ENCODE results near the gene TMEM163. TPM values are rescaled to one million over a fixed set of nuclear protein-coding genes. Genes with fewer than 3 reads are reported as not detected.

The TMEM163 gene
- total and polyA plus RNA-seq, 2 of the 13 experiments (the other 11 are each of a cell fraction or from before 2014, with no cell fraction given), result 0.05 TPM; not detected in 1

DNA sequence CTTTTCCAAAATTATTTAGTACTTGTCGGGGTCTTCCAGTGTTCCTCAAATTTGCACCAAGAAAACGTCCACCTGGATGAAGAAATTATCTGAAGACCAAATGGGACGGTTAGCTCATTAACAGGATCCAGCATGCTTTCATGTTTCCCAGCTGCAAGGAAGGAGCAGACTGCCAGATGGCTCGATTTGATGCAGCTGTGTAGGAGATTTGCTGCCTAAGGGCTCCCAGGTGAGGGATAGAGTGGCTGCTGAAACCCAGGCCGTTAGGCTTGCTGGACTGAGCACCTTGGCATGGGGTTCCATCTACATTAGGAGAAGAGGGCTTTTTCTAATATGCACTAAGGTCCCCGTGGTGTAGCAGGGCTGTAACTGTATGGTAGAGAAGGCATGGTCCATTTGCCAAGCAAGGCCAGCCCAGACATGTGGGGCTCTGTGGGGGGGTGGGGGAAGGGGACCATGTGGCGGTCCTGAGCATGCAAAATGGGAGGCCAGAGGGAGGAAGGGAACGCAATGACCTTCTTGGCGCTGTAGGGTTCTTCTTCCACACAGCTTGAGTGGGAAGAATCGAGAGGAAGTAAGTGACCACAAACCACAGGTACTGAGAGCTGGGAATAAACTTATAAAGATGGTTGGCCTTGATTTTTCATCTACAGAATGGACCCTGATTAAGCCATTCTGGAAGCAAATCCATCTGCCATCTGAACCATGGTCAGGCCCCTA lies 144.0 kb downstream of the TMEM163 start:
- no peaks in the 10 kb centered on the region for H4K20me1 ChIP-seq (ENCODE audit: insufficient read depth, low read length)
- no peak overlapping the region for H3K9ac ChIP-seq (ENCODE audit: insufficient read depth, low read depth, low read length)
- in situ Hi-C loops (cut with HindIII; ENCODE audit: extremely low pct_ligation_motif_present, low pct_unique_long_range_greater_than_20kb), result no loop called here
- H2AFZ ChIP-seq (ENCODE audit: low read length), result no peak overlapping the region
- no peaks in the 10 kb centered on the region for H3K79me2 ChIP-seq (ENCODE audit: insufficient read depth, low read length)
- H3K36me3 ChIP-seq (replicated peaks in 1 of 2; ENCODE audit: control insufficient read depth in 1 of 2, insufficient read depth in 2 of 2, low read length in 2 of 2), result no peaks in the 10 kb centered on the region
- no peaks in the 10 kb centered on the region for H3K9me3 ChIP-seq (ENCODE audit: low read length)
- no peak for DNase-seq (ENCODE audit: low spot score)
- ChIA-PET CTCF (ENCODE audit: low intra/inter-chr PET ratio, low total read pairs) (no interaction called here), POLR2A (no interaction called here)
- intact Hi-C loops (cut with micrococcal nuclease; ENCODE audit: unreplicated experiment), result no loop called here
- ATAC-seq, result no peak
- TF ChIP-seq ISL2 (CRISPR knock-in tag; IDR thresholded peaks at IDR 0.05) (no peak), AKNA (CRISPR knock-in tag; IDR thresholded peaks at IDR 0.05; ENCODE audit: borderline replicate concordance) (no peak), ZNF510 (CRISPR knock-in tag; IDR thresholded peaks at IDR 0.05; ENCODE audit: low read depth) (no peak), KDM5B (CRISPR knock-in tag; IDR thresholded peaks at IDR 0.05; ENCODE audit: borderline replicate concordance) (no peak), ZNF513 (CRISPR knock-in tag; conservative IDR thresholded peaks at IDR 0.05) (no peak), SP4 (CRISPR knock-in tag; IDR thresholded peaks at IDR 0.05) (no peak)
- TF ChIP-seq, protein P1, sequence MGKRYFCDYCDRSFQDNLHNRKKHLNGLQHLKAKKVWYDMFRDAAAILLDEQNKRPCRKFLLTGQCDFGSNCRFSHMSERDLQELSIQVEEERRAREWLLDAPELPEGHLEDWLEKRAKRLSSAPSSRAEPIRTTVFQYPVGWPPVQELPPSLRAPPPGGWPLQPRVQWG (CRISPR knock-in tag; IDR thresholded peaks at IDR 0.05; ENCODE audit: borderline replicate concordance, low read depth), result no peak
- TF ChIP-seq, protein P2, sequence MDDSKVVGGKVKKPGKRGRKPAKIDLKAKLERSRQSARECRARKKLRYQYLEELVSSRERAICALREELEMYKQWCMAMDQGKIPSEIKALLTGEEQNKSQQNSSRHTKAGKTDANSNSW (CRISPR knock-in tag; IDR thresholded peaks at IDR 0.05; ENCODE audit: borderline replicate concordance), result no peak
- no peak for FAIRE-seq
- no peak overlapping the region for H3K4me3 ChIP-seq (replicated peaks in 1 of 3; ENCODE audit: insufficient read depth in 1 of 3, low read depth in 2 of 3, low read length in 3 of 3)
- H3K27me3 ChIP-seq (ENCODE audit: control insufficient read depth in 1 of 2, insufficient read depth in 2 of 2, low read length in 2 of 2), result peaks cover 0 to 20% of the 10 kb centered on the region in 2 experiments; a peak in 1 of 5 replicates
- H3K4me2 ChIP-seq (ENCODE audit: low read depth, low read length), result no peak overlapping the region
- no peak overlapping the region for H3K27ac ChIP-seq (ENCODE audit: extremely low read length, insufficient read depth, low read length)
- no TSS peak for BruUV-seq (replicated peaks)
- 19% methylated on average over 10 of the region's 10 CpGs for WGBS (ENCODE audit: low lambda C conversion rate)
- no peaks in the 10 kb centered on the region for H3K4me1 ChIP-seq (ENCODE audit: insufficient read depth, low read length)

Measured in HepG2 (cell line).